MM.1S (cell line): ENCODE data around the gene DAB2IP.

ENCODE experiments used
- DNase-seq: peaks from one replicate; pipeline ENCODE4 v3.0.0-alpha.2; 2015
- H2AFZ ChIP-seq: fragments of 300-600 bp; sonication (generic); 2 replicates; pipeline ENCODE4 v1.6.0; 2016; ENCODE audit warnings: antibody characterized with exemption, low read length
- H3F3A ChIP-seq: fragments of 300-600 bp; sonication (generic); 2 replicates; pipeline ENCODE4 v1.6.1; 2016; ENCODE audit warnings: mild to moderate bottlenecking, antibody characterized with exemption, low read length, moderate library complexity, mixed read lengths; ENCODE audit not compliant: insufficient read depth
- H3K27ac ChIP-seq: fragments of 300-600 bp; sonication (generic); 2 replicates; pipeline ENCODE4 v1.5.1; 2016; ENCODE audit warnings: mild to moderate bottlenecking, low read length
- H3K27me3 ChIP-seq: fragments of 300-600 bp; sonication (generic); replicated peaks from 2 replicates; pipeline ENCODE4 v1.6.0; 2016; ENCODE audit warnings: low read length; ENCODE audit not compliant: insufficient read depth
- H3K36me3 ChIP-seq: fragments of 300-600 bp; sonication (generic); replicated peaks from 2 replicates; pipeline ENCODE4 v1.6.1; 2016; ENCODE audit warnings: mild to moderate bottlenecking, low read length, mixed read lengths; ENCODE audit not compliant: insufficient read depth
- H3K4me1 ChIP-seq: fragments of 300-600 bp; sonication (generic); 2 replicates; pipeline ENCODE4 v1.6.1; 2016; ENCODE audit warnings: low read length, mixed read lengths
- H3K4me2 ChIP-seq: fragments of 300-600 bp; sonication (generic); 2 replicates; pipeline ENCODE4 v1.6.0; 2016; ENCODE audit warnings: low read depth, low read length
- H3K4me3 ChIP-seq: fragments of 300-600 bp; sonication (generic); 2 replicates; pipeline ENCODE4 v1.5.1; 2016; ENCODE audit warnings: low read length, mixed read lengths
- H3K79me2 ChIP-seq: fragments of 300-600 bp; sonication (generic); 2 replicates; pipeline ENCODE4 v1.6.1; 2016; ENCODE audit warnings: mixed run types, low read length, mixed read lengths
- H3K9ac ChIP-seq: fragments of 300-600 bp; sonication (generic); 2 replicates; pipeline ENCODE4 v1.6.1; 2016; ENCODE audit warnings: low read length, mixed read lengths
- H3K9me2 ChIP-seq: fragments of 300-600 bp; sonication (generic); replicated peaks from 2 replicates; pipeline ENCODE4 v1.6.1; 2016; ENCODE audit warnings: mild to moderate bottlenecking, low read length, mixed read lengths; ENCODE audit not compliant: insufficient read depth
- H3K9me3 ChIP-seq: fragments of 300-600 bp; sonication (generic); replicated peaks from 2 replicates; pipeline ENCODE4 v1.6.1; 2016; ENCODE audit warnings: mild to moderate bottlenecking, low read length, mixed read lengths; ENCODE audit not compliant: insufficient read depth
- H4K20me1 ChIP-seq: fragments of 300-600 bp; sonication (generic); 2 replicates; pipeline ENCODE4 v1.6.1; 2016; ENCODE audit warnings: mild to moderate bottlenecking, low read length, moderate library complexity, mixed read lengths; ENCODE audit not compliant: insufficient read depth
- CTCF ChIP-seq: fragments of 300-600 bp; sonication (generic); IDR thresholded peaks from 2 replicates; pipeline ENCODE4 v1.5.1; 2016; ENCODE audit warnings: antibody characterized with exemption, low read length, mixed read lengths
- EZH2 ChIP-seq: fragments of 300-600 bp; sonication (generic); optimal IDR thresholded peaks from 2 replicates; pipeline ENCODE3; 2017; ENCODE audit warnings: low read depth, mild to moderate bottlenecking, antibody characterized with exemption, low read length, mixed read lengths
- EZH2phosphoT487 ChIP-seq: fragments of 300-600 bp; sonication (generic); IDR thresholded peaks from 2 replicates; pipeline ENCODE4 v1.6.1; 2018; ENCODE audit warnings: antibody characterized with exemption, low read length

Gene DAB2IP

GRCh38 chr9:121815546-121816448, 164.4 kb downstream of the DAB2IP start:
- Histone ChIP-seq H3K36me3 (no peaks in the 10 kb centered on the region), H4K20me1 (no peaks in the 10 kb centered on the region), H3F3A (no peaks in the 10 kb centered on the region), H3K9ac (no peak overlapping the region), H3K4me1 (no peaks in the 10 kb centered on the region), H3K27ac (no peak overlapping the region), H2AFZ (no peak overlapping the region), H3K27me3 (no peaks in the 10 kb centered on the region), H3K9me3 (no peaks in the 10 kb centered on the region), H3K4me3 (no peak overlapping the region), H3K79me2 (no peaks in the 10 kb centered on the region), H3K9me2 (no peaks in the 10 kb centered on the region), H3K4me2 (no peak overlapping the region)
- no peak for DNase-seq
- no peak for TF ChIP-seq CTCF
- no peak for TF ChIP-seq EZH2phosphoT487
- TF ChIP-seq EZH2 = no peak

GRCh38 chr9:121816449-121816817, 165.0 kb downstream of the DAB2IP start:
- no peaks in the 10 kb centered on the region for H3K4me1 ChIP-seq
- no peaks in the 10 kb centered on the region for H3F3A ChIP-seq
- no peak for DNase-seq
- no peak overlapping the region for H3K27ac ChIP-seq
- no peak overlapping the region for H3K9ac ChIP-seq
- no peak overlapping the region for H3K4me3 ChIP-seq
- H2AFZ ChIP-seq = no peak overlapping the region
- no peak for TF ChIP-seq EZH2
- no peak for TF ChIP-seq EZH2phosphoT487
- no peak for TF ChIP-seq CTCF
- H3K9me3 ChIP-seq = no peaks in the 10 kb centered on the region
- H3K27me3 ChIP-seq = no peaks in the 10 kb centered on the region
- no peaks in the 10 kb centered on the region for H3K36me3 ChIP-seq
- no peak overlapping the region for H3K4me2 ChIP-seq
- H4K20me1 ChIP-seq = no peaks in the 10 kb centered on the region
- H3K79me2 ChIP-seq = no peaks in the 10 kb centered on the region
- H3K9me2 ChIP-seq = no peaks in the 10 kb centered on the region

- Histone ChIP-seq H3K9me3 (no peaks in the 10 kb centered on the region), H3K27ac (no peak overlapping the region), H4K20me1 (no peaks in the 10 kb centered on the region), H3K36me3 (no peaks in the 10 kb centered on the region), H3K9ac (no peak overlapping the region), H2AFZ (no peak overlapping the region), H3K4me3 (no peak overlapping the region), H3K4me1 (no peaks in the 10 kb centered on the region), H3K9me2 (no peaks in the 10 kb centered on the region), H3F3A (no peaks in the 10 kb centered on the region), H3K79me2 (no peaks in the 10 kb centered on the region), H3K27me3 (no peaks in the 10 kb centered on the region), H3K4me2 (no peak overlapping the region)
- TF ChIP-seq EZH2 (no peak), CTCF (no peak), EZH2phosphoT487 (no peak)
- no peak for DNase-seq
These were observed 165.5 kb downstream of the DAB2IP start for GRCh38 chr9:121816845-121817450.
